ENCODE data around the gene LRRC3C.

DNA sequence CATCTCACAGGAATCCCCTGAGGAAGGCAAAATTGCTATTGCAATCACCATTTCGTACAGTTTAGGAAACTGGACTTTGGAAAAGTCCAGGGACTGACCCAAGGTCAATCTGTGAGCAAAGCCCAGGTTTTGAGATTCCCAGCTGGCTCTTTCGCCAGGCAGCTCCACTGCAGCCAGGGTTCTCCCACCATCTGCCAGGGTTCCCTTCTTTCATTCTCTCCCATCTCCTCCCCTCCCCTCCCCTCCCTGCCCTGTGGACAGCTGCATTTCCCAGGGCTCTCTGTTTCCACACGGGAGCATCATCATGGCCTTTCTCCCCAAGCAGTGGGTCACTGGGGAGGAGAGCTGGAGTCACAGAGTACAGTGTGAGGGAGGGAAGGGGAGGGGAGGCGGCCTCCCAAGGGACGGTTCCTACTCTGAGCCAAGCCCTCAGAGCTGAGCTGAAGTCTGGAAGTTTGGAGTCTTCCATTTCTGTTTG is 23.4 kb downstream of the LRRC3C start:
- no peak for TF ChIP-seq POLR2A (IDR thresholded peaks at IDR 0.05; ENCODE audit: low read length)
- no peak for TF ChIP-seq GATA1 (IDR thresholded peaks at IDR 0.05; ENCODE audit: low read depth, low read length)

Measured in erythroblast (primary cell).